Neural cell (in vitro differentiated cells): Measurements from ENCODE around the gene SPRR2D. TPM values are rescaled to one million over a fixed set of nuclear protein-coding genes. Genes with fewer than 3 reads are reported as not detected.

Experiments
- H2AFZ ChIP-seq: fragments of 200-600, 300-800 bp; sonication (generic), shearing (Covaris generic); 2 replicates; pipeline ENCODE4 v1.6.0; 2014; ENCODE audit warnings: low read depth, mild to moderate bottlenecking, antibody characterized with exemption, low read length, moderate library complexity
- H3F3A ChIP-seq: fragments of 200-600 bp; shearing (Covaris generic); 2 replicates; pipeline ENCODE4 v1.6.1; 2016; ENCODE audit warnings: mild to moderate bottlenecking, moderate library complexity, mixed read lengths, antibody characterized with exemption, low read length; ENCODE audit not compliant: insufficient read depth, poor library complexity, severe bottlenecking
- H3K27ac ChIP-seq: fragments of 200-600, 300-800 bp; sonication (generic), shearing (Covaris generic); 2 replicates; pipeline ENCODE4 v1.5.1; 2014; ENCODE audit warnings: mild to moderate bottlenecking, low read length, moderate library complexity
- H3K27me3 ChIP-seq: fragments of 300-800, 200-600 bp; sonication (generic), shearing (Covaris generic); 2 replicates; pipeline ENCODE4 v1.6.0; 2014; ENCODE audit warnings: mild to moderate bottlenecking, low read depth, low read length, moderate library complexity; ENCODE audit not compliant: insufficient read depth
- H3K36me3 ChIP-seq: fragments of 300-800, 200-600 bp; sonication (generic), shearing (Covaris generic); 2 replicates; pipeline ENCODE4 v1.5.1; 2014; ENCODE audit warnings: mild to moderate bottlenecking, antibody characterized with exemption, low read length, moderate library complexity; ENCODE audit not compliant: insufficient read depth
- H3K4me2 ChIP-seq: fragments of 300-800, 200-600 bp; sonication (generic), shearing (Covaris generic); 2 replicates; pipeline ENCODE4 v1.6.0; 2014; ENCODE audit warnings: mild to moderate bottlenecking, low read length
- H3K4me3 ChIP-seq: fragments of 300-800, 200-600 bp; sonication (generic), shearing (Covaris generic); 2 replicates; pipeline ENCODE4 v1.5.1; 2014; ENCODE audit warnings: mild to moderate bottlenecking, low read length, moderate library complexity
- H3K79me2 ChIP-seq: fragments of 200-600 bp; shearing (Covaris generic); replicated peaks from 2 replicates; pipeline ENCODE4 v1.6.0; 2014; ENCODE audit warnings: mild to moderate bottlenecking, low read length, moderate library complexity; ENCODE audit not compliant: insufficient read depth
- H3K9ac ChIP-seq: fragments of 300-800, 200-600 bp; sonication (generic), shearing (Covaris generic); 2 replicates; pipeline ENCODE4 v1.6.1; 2016; ENCODE audit warnings: mild to moderate bottlenecking, low read length, mixed read lengths
- H3K9me2 ChIP-seq: fragments of 200-600 bp; shearing (Covaris generic); 2 replicates; pipeline ENCODE4 v1.6.1; 2016; ENCODE audit warnings: mild to moderate bottlenecking, low read length, mixed read lengths; ENCODE audit not compliant: insufficient read depth
- H3K9me3 ChIP-seq: fragments of 200-600, 300-800 bp; sonication (generic), shearing (Covaris generic); 2 replicates; pipeline ENCODE4 v1.6.1; 2016; ENCODE audit warnings: mild to moderate bottlenecking, mixed run types, low read length, moderate library complexity, mixed read lengths
- H4K20me1 ChIP-seq: fragments of 200-600 bp; shearing (Covaris generic); 2 replicates; pipeline ENCODE4 v1.6.1; 2016; ENCODE audit warnings: mild to moderate bottlenecking, mixed run types; ENCODE audit not compliant: insufficient read depth
- CTCF ChIP-seq: fragments of 450-650 bp; IDR thresholded peaks from 2 replicates; pipeline ENCODE4 v1.5.1; 2014; ENCODE audit warnings: antibody characterized with exemption, mild to moderate bottlenecking, moderate library complexity; ENCODE audit not compliant: poor library complexity, severe bottlenecking
- EP300 ChIP-seq: fragments of 450-650 bp; conservative IDR thresholded peaks from 2 replicates; pipeline ENCODE4 v1.6.1; 2014; ENCODE audit warnings: antibody characterized with exemption, mild to moderate bottlenecking, moderate library complexity; ENCODE audit not compliant: poor library complexity, severe bottlenecking
- EZH2 ChIP-seq: fragments of 200-600, 300-800 bp; shearing (Covaris generic), sonication (generic); IDR thresholded peaks from 2 replicates; pipeline ENCODE4 v1.6.1; 2014; ENCODE audit warnings: antibody characterized with exemption, low read length, borderline replicate concordance, mild to moderate bottlenecking; ENCODE audit not compliant: insufficient read depth, poor library complexity, severe bottlenecking
- MXI1 ChIP-seq: fragments of 450-650 bp; conservative IDR thresholded peaks from 2 replicates; pipeline ENCODE4 v1.6.1; 2014; ENCODE audit warnings: antibody characterized with exemption, mild to moderate bottlenecking; ENCODE audit not compliant: poor library complexity, severe bottlenecking
- POLR2AphosphoS5 ChIP-seq: IDR thresholded peaks from 2 replicates; pipeline ENCODE4 v1.6.1; 2012
- RAD21 ChIP-seq: fragments of 450-650 bp; conservative IDR thresholded peaks from 2 replicates; pipeline ENCODE4 v1.6.1; 2014; ENCODE audit warnings: antibody characterized with exemption, mild to moderate bottlenecking, moderate library complexity
- REST ChIP-seq: IDR thresholded peaks from 2 replicates; pipeline ENCODE4 v1.6.1; 2012; ENCODE audit warnings: borderline replicate concordance
- SMC3 ChIP-seq: fragments of 450-650 bp; conservative IDR thresholded peaks from 2 replicates; pipeline ENCODE4 v1.6.1; 2014; ENCODE audit warnings: antibody characterized with exemption, mild to moderate bottlenecking, moderate library complexity; ENCODE audit not compliant: poor library complexity
- TAF1 ChIP-seq: IDR thresholded peaks from 2 replicates; pipeline ENCODE4 v1.6.1; 2012; ENCODE audit warnings: low read depth
- polyA plus RNA-seq: library from polyadenylated mRNA; depleted of rRNA; stranded (reverse); fragments of >200 nt; gene quantifications from 2 replicates; pipeline ENCODE4 v1.2.3, GENCODE V29; 2014

Gene SPRR2D
- polyA plus RNA-seq, 1 donor from 2014 or later, result not detected

- Histone ChIP-seq H3K36me3 (no peaks in the 10 kb centered on the region), H3K9me3 (no peaks in the 10 kb centered on the region), H3K9ac (no peak within 1 kb of the TSS), H3K9me2 (no peaks in the 10 kb centered on the region), H4K20me1 (no peaks in the 10 kb centered on the region), H3K4me2 (no peak within 1 kb of the TSS), H2AFZ (no peak within 1 kb of the TSS), H3K27ac (no peak within 1 kb of the TSS), H3K4me3 (no peak within 1 kb of the TSS), H3F3A (no peaks in the 10 kb centered on the region), H3K79me2 (no peaks in the 10 kb centered on the region), H3K27me3 (no peaks in the 10 kb centered on the region)
- TF ChIP-seq SMC3, result no peak
- TF ChIP-seq MXI1, result no peak
Measured at GRCh38 chr1:153071511-153071910, 30.6 kb upstream of the SPRR2D start, which contains the start of gene SPRR2B. Gene SPRR2B, minus strand, starts transcription at chr1:153071611. Its CDS starts 772 bp downstream, at chr1:153070839.

- H2AFZ ChIP-seq, result no peak overlapping the region
- no peaks in the 10 kb centered on the region for H3K36me3 ChIP-seq
- H3K27me3 ChIP-seq, result no peaks in the 10 kb centered on the region
- H3F3A ChIP-seq, result no peaks in the 10 kb centered on the region
- H3K9me3 ChIP-seq, result no peaks in the 10 kb centered on the region
- no peak overlapping the region for H3K9ac ChIP-seq
- no peaks in the 10 kb centered on the region for H4K20me1 ChIP-seq
- no peak overlapping the region for H3K4me3 ChIP-seq
- no peak overlapping the region for H3K27ac ChIP-seq
- no peaks in the 10 kb centered on the region for H3K79me2 ChIP-seq
- H3K9me2 ChIP-seq, result no peaks in the 10 kb centered on the region
- no peak overlapping the region for H3K4me2 ChIP-seq
- no peak for TF ChIP-seq MXI1
- TF ChIP-seq CTCF, result no peak
- no peak for TF ChIP-seq REST
- TF ChIP-seq EP300, result no peak
- no peak for TF ChIP-seq RAD21
- TF ChIP-seq POLR2AphosphoS5, result no peak
- no peak for TF ChIP-seq EZH2
- TF ChIP-seq TAF1, result no peak
- TF ChIP-seq SMC3, result no peak
Measured at GRCh38 chr1:153070243-153070642, 29.3 kb upstream of the SPRR2D start.
